Measurements from ENCODE around the gene CBR3. TPM values are rescaled to one million over a fixed set of nuclear protein-coding genes. Genes with fewer than 3 reads are reported as not detected.

CBR3 gene
- total and polyA plus RNA-seq, 9 of the 15 experiments (the other 6 are each of a cell fraction or from before 2014, with no cell fraction given), result not detected

GRCh38 chr21:36174780-36175179 lies 39.9 kb downstream of the CBR3 start:
- CTCF ChIA-PET (ENCODE audit: low intra/inter-chr PET ratio), result no interaction called here
- Histone ChIP-seq H3K36me3 (ENCODE audit: control insufficient read depth, insufficient read depth, low read length) (no peaks in the 10 kb centered on the region), H3K9me3 (replicated peaks; ENCODE audit: control insufficient read depth, insufficient read depth, low read depth, low read length) (no peaks in the 10 kb centered on the region), H3K27me3 (ENCODE audit: control insufficient read depth in 2 of 2, insufficient read depth in 2 of 2, low read length in 2 of 2) (peaks cover 2 to 18% of the 10 kb centered on the region in 2 experiments; a peak in 3 of 5 replicates), H3K4me2 (ENCODE audit: insufficient read depth, low read length) (no peak overlapping the region), H3K79me2 (ENCODE audit: control insufficient read depth, insufficient read depth, low read length) (no peaks in the 10 kb centered on the region), H4K20me1 (replicated peaks; ENCODE audit: control insufficient read depth, insufficient read depth, low read length) (no peaks in the 10 kb centered on the region; the same call in 1 of the 2 replicates), H2AFZ (ENCODE audit: low read depth, low read length) (no peak overlapping the region), H3K4me1 (replicated peaks in 1 of 2; ENCODE audit: control insufficient read depth in 2 of 2, insufficient read depth in 2 of 2, low read length in 2 of 2) (no peaks in the 10 kb centered on the region), H3K27ac (ENCODE audit: extremely low read depth, low read depth, low read length) (no peak overlapping the region), H3K4me3 (no peak overlapping the region), H3K9ac (ENCODE audit: insufficient read depth in 1 of 2, low read depth in 2 of 2, low read length in 2 of 2) (no peak overlapping the region), H3K9me1 (ENCODE audit: control insufficient read depth, insufficient read depth, low read length) (no peaks in the 10 kb centered on the region)
- no peak for DNase-seq (ENCODE audit: extremely low read depth in 1 of 4, low spot score in 3 of 4)
- in situ Hi-C loops (cut with MboI), result no loop called here
- FAIRE-seq, result no peak
- 53% methylated on average over 6 of the region's 6 CpGs for WGBS (ENCODE audit: insufficient coverage, low coverage, missing lambda C conversion rate)
- no TSS peak for BruUV-seq (replicated peaks)
- intact Hi-C loops (cut with micrococcal nuclease), result no loop called here
- ATAC-seq, result no peak
- POLR2A ChIA-PET, result interaction anchor here (0.6 to 3.0 kb wide), 3 partner anchors 11 to 1563 kb away, joined by 3 to 11 read pairs (median 3); no protein-coding TSS in a partner anchor
- TF ChIP-seq MNT (conservative IDR thresholded peaks at IDR 0.05) (no peak), POLR2AphosphoS5 (IDR thresholded peaks at IDR 0.05; ENCODE audit: control insufficient read depth, insufficient read depth, low read depth, low read length) (no peak), ZNF140 (CRISPR knock-in tag; IDR thresholded peaks at IDR 0.05) (no peak), L3MBTL2 (IDR thresholded peaks at IDR 0.05) (no peak), CHD7 (IDR thresholded peaks at IDR 0.05; ENCODE audit: low read depth, low read length) (no peak), NFIC (IDR thresholded peaks at IDR 0.05) (no peak), U2AF2 (optimal IDR thresholded peaks at IDR 0.05; ENCODE audit: low read depth, low read length) (no peak), HBP1 (CRISPR knock-in tag; IDR thresholded peaks at IDR 0.05) (no peak)

All from K562 (cell line).